ENCODE results near the gene SERPINB10.
"Not testable (repeated sequence)": the region's sequence is repeated elsewhere in the genome, so short reads cannot be mapped to it uniquely, and the experiment has no call there.

SERPINB10 gene

GRCh38 chr18:63894106-63894772, 13.5 kb upstream of the SERPINB10 start:
- no peak for ATAC-seq

- ATAC-seq, result no peak
These were observed 12.6 kb upstream of the SERPINB10 start for GRCh38 chr18:63895190-63895589.

- ATAC-seq, result no peak
These were observed 10.7 kb upstream of the SERPINB10 start for GRCh38 chr18:63897072-63897471.

GRCh38 chr18:63899206-63899605, 8.6 kb upstream of the SERPINB10 start:
- ATAC-seq, result no peak

- no peak for ATAC-seq
These were observed 3.7 kb upstream of the SERPINB10 start for GRCh38 chr18:63903851-63904570.

GRCh38 chr18:63904694-63905093, 3.1 kb upstream of the SERPINB10 start:
- no peak for ATAC-seq

GRCh38 chr18:63905361-63905760, 2.4 kb upstream of the SERPINB10 start:
- ATAC-seq, result no peak

GRCh38 chr18:63906056-63906455, 1.7 kb upstream of the SERPINB10 start:
- no peak for ATAC-seq

GRCh38 chr18:63908858-63909257, 1.1 kb downstream of the SERPINB10 start:
- no peak for ATAC-seq

- no peak for ATAC-seq
These were observed 2.1 kb downstream of the SERPINB10 start for GRCh38 chr18:63909870-63910269.

- ATAC-seq, result no peak
These were observed 10.1 kb downstream of the SERPINB10 start for GRCh38 chr18:63917817-63918216.

- ATAC-seq, result no peak
These were observed 14.3 kb downstream of the SERPINB10 start for GRCh38 chr18:63922049-63922448.

- no peak for ATAC-seq
These were observed 16.8 kb downstream of the SERPINB10 start for GRCh38 chr18:63924551-63924950.

- no peak for ATAC-seq
These were observed 20.6 kb downstream of the SERPINB10 start for GRCh38 chr18:63928331-63928730.

GRCh38 chr18:63929369-63929768, 21.6 kb downstream of the SERPINB10 start:
- ATAC-seq, result not testable (repeated sequence)

- no peak for ATAC-seq
These were observed 23.1 kb downstream of the SERPINB10 start for GRCh38 chr18:63930773-63931354.

- peak; percentile 77 to 82 for ATAC-seq
These were observed 28.6 kb downstream of the SERPINB10 start for GRCh38 chr18:63936156-63936931.

- no peak for ATAC-seq
These were observed 29.2 kb downstream of the SERPINB10 start for GRCh38 chr18:63936932-63937393.

GRCh38 chr18:63940008-63940407, 32.2 kb downstream of the SERPINB10 start:
- ATAC-seq, result no peak

- not testable (repeated sequence) for ATAC-seq
These were observed 32.8 kb downstream of the SERPINB10 start for GRCh38 chr18:63940543-63941050.

GRCh38 chr18:63947051-63947790, 39.5 kb downstream of the SERPINB10 start:
- no peak for ATAC-seq

All from activated CD4-positive, CD25-positive, alpha-beta regulatory T cell treated with anti-CD3 and anti-CD28 coated beads, Interleukin-2, amount 50 U/mL, for 24 hours (primary cell).